Anterior cingulate cortex (tissue), 58 donors: ENCODE measurements around the gene GPD2.
"Not testable (repeated sequence)": the region's sequence is repeated elsewhere in the genome, so short reads cannot be mapped to it uniquely, and the experiment has no call there.

Experiments
- DNase-seq, 58 donors: peaks; one replicate each; lab custom pipeline; 2025; lab: John Stamatoyannopoulos, UW

GPD2 gene

GRCh38 chr2:156574112-156574511, 137.9 kb downstream of the GPD2 start:
- DNase-seq = no peak

GRCh38 chr2:156576005-156576404, 139.8 kb downstream of the GPD2 start:
- DNase-seq = no peak

- no peak for DNase-seq
These were observed 144.3 kb downstream of the GPD2 start for GRCh38 chr2:156580501-156580900.

- DNase-seq = no peak
These were observed 145.1 kb downstream of the GPD2 start for GRCh38 chr2:156581280-156581679.

GRCh38 chr2:156585457-156585856, 149.3 kb downstream of the GPD2 start:
- no peak for DNase-seq

GRCh38 chr2:156586621-156587020, 150.4 kb downstream of the GPD2 start:
- no peak for DNase-seq

- peak in 13 of 58 donors; percentile 0 to 28 (median 5) for DNase-seq
These were observed 153.4 kb downstream of the GPD2 start for GRCh38 chr2:156589381-156590079.

- DNase-seq = no peak
These were observed 154.0 kb downstream of the GPD2 start for GRCh38 chr2:156590085-156590739.

GRCh38 chr2:156592809-156593593, 156.8 kb downstream of the GPD2 start:
- DNase-seq = no peak

GRCh38 chr2:156593594-156593921, 157.4 kb downstream of the GPD2 start:
- DNase-seq = no peak

GRCh38 chr2:156598563-156598962, 162.4 kb downstream of the GPD2 start:
- no peak for DNase-seq

GRCh38 chr2:156600196-156600595, 164.0 kb downstream of the GPD2 start:
- DNase-seq = no peak

GRCh38 chr2:156601855-156602551, 165.8 kb downstream of the GPD2 start:
- DNase-seq = peak in 19 of 58 donors; percentile 0 to 68 (median 14)

- no peak for DNase-seq
These were observed 166.4 kb downstream of the GPD2 start for GRCh38 chr2:156602552-156602933.

- DNase-seq = no peak
These were observed 179.7 kb downstream of the GPD2 start for GRCh38 chr2:156615836-156616322.

GRCh38 chr2:156618071-156618470, 181.9 kb downstream of the GPD2 start:
- not testable (repeated sequence) for DNase-seq

- no peak for DNase-seq
These were observed 182.9 kb downstream of the GPD2 start for GRCh38 chr2:156619021-156619539.

GRCh38 chr2:156622491-156622890, 186.3 kb downstream of the GPD2 start:
- DNase-seq = no peak

- DNase-seq = no peak
These were observed 189.4 kb downstream of the GPD2 start for GRCh38 chr2:156625360-156626170.

GRCh38 chr2:156626931-156627330, 190.8 kb downstream of the GPD2 start:
- no peak for DNase-seq
